Endothelial cell (in vitro differentiated cells): ENCODE results near the gene LCA5. TPM values are rescaled to one million over a fixed set of nuclear protein-coding genes. Genes with fewer than 3 reads are reported as not detected.

Source experiments
- DNase-seq: peaks from one replicate; pipeline ENCODE4 v3.0.0; 2021; ENCODE audit warnings: low spot score
- H3K27ac Mint-ChIP-seq: one replicate; pipeline ENCODE4 v1.8.0; 2021; ENCODE audit warnings: mixed read lengths, inconsistent platforms; ENCODE audit not compliant: unreplicated experiment
- H3K27me3 Mint-ChIP-seq: one replicate; pipeline ENCODE4 v1.8.0; 2021; ENCODE audit warnings: mild to moderate bottlenecking, moderate library complexity, mixed read lengths, inconsistent platforms; ENCODE audit not compliant: unreplicated experiment
- H3K36me3 Mint-ChIP-seq: one replicate; pipeline ENCODE4 v1.8.0; 2021; ENCODE audit warnings: mild to moderate bottlenecking, low read depth, mixed read lengths, inconsistent platforms; ENCODE audit not compliant: unreplicated experiment
- H3K4me1 Mint-ChIP-seq: one replicate; pipeline ENCODE4 v1.8.0; 2021; ENCODE audit warnings: mild to moderate bottlenecking, mixed read lengths, inconsistent platforms; ENCODE audit not compliant: unreplicated experiment
- H3K4me3 Mint-ChIP-seq: one replicate; pipeline ENCODE4 v1.8.0; 2021; ENCODE audit warnings: mild to moderate bottlenecking, mixed read lengths, inconsistent platforms; ENCODE audit not compliant: unreplicated experiment
- H3K9me3 Mint-ChIP-seq: one replicate; pipeline ENCODE4 v1.8.0; 2021; ENCODE audit warnings: mixed read lengths, inconsistent platforms; ENCODE audit not compliant: unreplicated experiment
- total RNA-seq: library from RNA; stranded (reverse); fragmentation: NEBNext Ultra II Directional; extraction: Animal tissue kit (Norgen Biotek cat#: 25700); gene quantifications from one replicate; pipeline ENCODE4 v1.2.1, GENCODE V29; 2021; ENCODE audit not compliant: unreplicated experiment
- TF ChIP-seq, protein P1 (sequence below): fragments of 200-600 bp; sonication (generic); IDR thresholded peaks from one replicate; pipeline ENCODE4 v1.5.0; 2021; ENCODE audit warnings: antibody characterized with exemption; ENCODE audit not compliant: unreplicated experiment

Gene LCA5
- total RNA-seq, 1 donor from 2014 or later, result 3.6 TPM

DNA sequence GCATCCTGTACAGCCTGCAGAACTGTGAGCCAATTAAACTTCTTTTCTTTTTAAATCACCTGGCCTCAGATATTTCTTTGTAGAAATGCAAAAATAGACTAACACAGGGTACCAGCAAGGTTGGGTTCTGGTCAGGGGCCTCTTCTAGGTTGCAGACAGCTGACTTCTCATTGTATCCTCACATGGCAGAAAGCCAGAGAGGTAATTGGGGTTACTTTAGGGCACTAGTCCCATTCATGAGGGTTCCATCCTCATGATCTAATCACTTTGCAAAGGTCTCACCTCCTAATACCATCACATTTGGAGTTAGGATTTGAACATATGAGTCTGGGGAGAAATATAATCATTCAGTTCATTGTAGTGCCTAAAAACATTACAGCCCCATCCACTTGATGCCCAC lies 101.5 kb downstream of the LCA5 start:
- DNase-seq, result no peak
- H3K27ac Mint-ChIP-seq, result no peak overlapping the region
- no peaks in the 10 kb centered on the region for H3K36me3 Mint-ChIP-seq
- TF ChIP-seq, protein P1, sequence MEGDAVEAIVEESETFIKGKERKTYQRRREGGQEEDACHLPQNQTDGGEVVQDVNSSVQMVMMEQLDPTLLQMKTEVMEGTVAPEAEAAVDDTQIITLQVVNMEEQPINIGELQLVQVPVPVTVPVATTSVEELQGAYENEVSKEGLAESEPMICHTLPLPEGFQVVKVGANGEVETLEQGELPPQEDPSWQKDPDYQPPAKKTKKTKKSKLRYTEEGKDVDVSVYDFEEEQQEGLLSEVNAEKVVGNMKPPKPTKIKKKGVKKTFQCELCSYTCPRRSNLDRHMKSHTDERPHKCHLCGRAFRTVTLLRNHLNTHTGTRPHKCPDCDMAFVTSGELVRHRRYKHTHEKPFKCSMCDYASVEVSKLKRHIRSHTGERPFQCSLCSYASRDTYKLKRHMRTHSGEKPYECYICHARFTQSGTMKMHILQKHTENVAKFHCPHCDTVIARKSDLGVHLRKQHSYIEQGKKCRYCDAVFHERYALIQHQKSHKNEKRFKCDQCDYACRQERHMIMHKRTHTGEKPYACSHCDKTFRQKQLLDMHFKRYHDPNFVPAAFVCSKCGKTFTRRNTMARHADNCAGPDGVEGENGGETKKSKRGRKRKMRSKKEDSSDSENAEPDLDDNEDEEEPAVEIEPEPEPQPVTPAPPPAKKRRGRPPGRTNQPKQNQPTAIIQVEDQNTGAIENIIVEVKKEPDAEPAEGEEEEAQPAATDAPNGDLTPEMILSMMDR, result no peak
- no peaks in the 10 kb centered on the region for H3K9me3 Mint-ChIP-seq
- H3K27me3 Mint-ChIP-seq, result peaks cover 6% of the 10 kb centered on the region
- no peak overlapping the region for H3K4me3 Mint-ChIP-seq
- no peaks in the 10 kb centered on the region for H3K4me1 Mint-ChIP-seq

Other genes starting within 250 kb of the LCA5 start
- 7.0 TPM for gene SH3BGRL2, start 93.9 kb upstream of the LCA5 start, total RNA-seq